ENCODE results near the gene PRPSAP2. TPM values are rescaled to one million over a fixed set of nuclear protein-coding genes. Genes with fewer than 3 reads are reported as not detected.

The PRPSAP2 gene
- 36.9 to 46.3 TPM (median 45.2 TPM) in 5 replicates for total RNA-seq (2022; extraction: Qiagen RNA extraction; ENCODE audit: low read depth)

GRCh38 chr17:18857864-18858566, at the start of gene PRPSAP2:
PRPSAP2 (plus strand) TSS chr17:18858131; CDS start chr17:18865834, 7,703 bp downstream.

GRCh38 chr17:18951941-18952842, 94.3 kb downstream of the PRPSAP2 start, which contains the start of gene SLC5A10:
SLC5A10 (plus strand) TSS chr17:18952165; CDS start chr17:18952206, 41 bp downstream.

Other genes with a start within 250 kb of the PRPSAP2 start
- gene TBC1D28, start 213.7 kb upstream of the PRPSAP2 start, total RNA-seq (2022; extraction: Qiagen RNA extraction; ENCODE audit: low read depth), result not detected in 5 replicates
- 3.7 to 5.4 TPM (median 5.1 TPM) in 5 replicates for gene FOXO3B, start 175.8 kb upstream of the PRPSAP2 start, total RNA-seq (2022; extraction: Qiagen RNA extraction; ENCODE audit: low read depth)
- gene FBXW10, start 114.1 kb upstream of the PRPSAP2 start, total RNA-seq (2022; extraction: Qiagen RNA extraction; ENCODE audit: low read depth), result 0.69 to 1.8 TPM (median 1.1 TPM) in 5 replicates
- 56.6 to 86.2 TPM (median 72.2 TPM) in 5 replicates for gene TVP23B, start 76.9 kb upstream of the PRPSAP2 start, total RNA-seq (2022; extraction: Qiagen RNA extraction; ENCODE audit: low read depth)
- 0.08 to 0.31 TPM (median 0.21 TPM) in 5 replicates for gene SLC5A10, start 94.0 kb downstream of the PRPSAP2 start, total RNA-seq (2022; extraction: Qiagen RNA extraction; ENCODE audit: low read depth)
- 28.8 to 39.1 TPM (median 36.1 TPM) in 5 replicates for gene FAM83G, start 146.6 kb downstream of the PRPSAP2 start, total RNA-seq (2022; extraction: Qiagen RNA extraction; ENCODE audit: low read depth)
- gene GRAP, start 188.8 kb downstream of the PRPSAP2 start, total RNA-seq (2022; extraction: Qiagen RNA extraction; ENCODE audit: low read depth), result 0.09 to 0.28 TPM (median 0.22 TPM) in 5 replicates

All from A549 treated with RU486 at 1 μM for 4 hours (cell line).